Neural progenitor cell (in vitro differentiated cells): ENCODE results near the gene C12orf60. TPM values are rescaled to one million over a fixed set of nuclear protein-coding genes. Genes with fewer than 3 reads are reported as not detected.

Experiments used
- DNase-seq: peaks from one replicate; pipeline ENCODE4 v3.0.0-alpha.2; 2016; ENCODE audit warnings: low spot score
- H2AFZ ChIP-seq: fragments of 200-600 bp; sonication (generic); replicated peaks from 2 replicates; pipeline ENCODE4 v1.6.1; 2016; ENCODE audit warnings: antibody characterized with exemption
- H3F3A ChIP-seq: fragments of 200-600 bp; sonication (generic); 2 replicates; pipeline ENCODE4 v1.6.1; 2016; ENCODE audit warnings: antibody characterized with exemption, low read depth
- H3K27ac ChIP-seq: fragments of 200-600 bp; sonication (generic); 2 replicates; pipeline ENCODE4 v1.5.1; 2016; ENCODE audit warnings: mild to moderate bottlenecking
- H3K27me3 ChIP-seq: fragments of 200-600 bp; sonication (generic); 2 replicates; pipeline ENCODE4 v1.6.1; 2016; ENCODE audit warnings: mild to moderate bottlenecking, moderate library complexity
- H3K36me3 ChIP-seq: fragments of 200-600 bp; sonication (generic); 2 replicates; pipeline ENCODE4 v1.5.1; 2016
- H3K4me1 ChIP-seq: fragments of 200-600 bp; sonication (generic); 2 replicates; pipeline ENCODE4 v1.6.1; 2016; ENCODE audit warnings: mixed run types
- H3K4me2 ChIP-seq: fragments of 200-600 bp; sonication (generic); 2 replicates; pipeline ENCODE4 v1.6.1; 2016
- H3K4me3 ChIP-seq: fragments of 200-600 bp; sonication (generic); 2 replicates; pipeline ENCODE4 v1.5.1; 2016
- H3K79me2 ChIP-seq: fragments of 200-600 bp; sonication (generic); 2 replicates; pipeline ENCODE4 v1.6.1; 2016; ENCODE audit warnings: low read depth
- H3K9ac ChIP-seq: fragments of 200-600 bp; sonication (generic); 2 replicates; pipeline ENCODE4 v1.6.1; 2016
- H3K9me3 ChIP-seq: fragments of 200-600 bp; sonication (generic); 2 replicates; pipeline ENCODE4 v1.5.1; 2016; ENCODE audit warnings: low read depth
- H4K20me1 ChIP-seq: fragments of 200-600 bp; sonication (generic); 2 replicates; pipeline ENCODE4 v1.6.1; 2016; ENCODE audit warnings: low read depth
- H3K27ac Mint-ChIP-seq: 3 replicates; pipeline ENCODE4 v1.8.0; 2021; ENCODE audit warnings: mixed read lengths
- H3K27me3 Mint-ChIP-seq: 2 replicates; pipeline ENCODE4 v1.8.0; 2022; ENCODE audit warnings: low read depth, mild to moderate bottlenecking, inconsistent platforms, moderate library complexity, mixed read lengths; ENCODE audit not compliant: insufficient read depth
- H3K36me3 Mint-ChIP-seq: 3 replicates; pipeline ENCODE4 v1.8.0; 2021; ENCODE audit warnings: mixed read lengths
- H3K4me1 Mint-ChIP-seq: 3 replicates; pipeline ENCODE4 v1.8.0; 2021; ENCODE audit warnings: mixed read lengths
- H3K4me3 Mint-ChIP-seq: 3 replicates; pipeline ENCODE4 v1.8.0; 2021; ENCODE audit warnings: mild to moderate bottlenecking, moderate library complexity, mixed read lengths
- H3K9me3 Mint-ChIP-seq: 3 replicates; pipeline ENCODE4 v1.8.0; 2020; ENCODE audit warnings: mixed read lengths
- CTCF ChIP-seq: fragments of 200-600 bp; sonication (generic); IDR thresholded peaks from 2 replicates; pipeline ENCODE4 v1.5.1; 2017; ENCODE audit warnings: antibody characterized with exemption, mild to moderate bottlenecking
- EZH2 ChIP-seq: fragments of 200-600 bp; sonication (generic); IDR thresholded peaks from 2 replicates; pipeline ENCODE4 v1.6.1; 2017; ENCODE audit warnings: antibody characterized with exemption, mild to moderate bottlenecking, moderate library complexity
- EZH2phosphoT487 ChIP-seq: fragments of 200-600 bp; sonication (generic); IDR thresholded peaks from 2 replicates; pipeline ENCODE4 v1.6.1; 2017; ENCODE audit warnings: antibody characterized with exemption
- total RNA-seq: library from RNA; depleted of rRNA; stranded (reverse); fragments of >200 nt; gene quantifications from 2 replicates; pipeline ENCODE4 v1.2.3, GENCODE V29; 2015; ENCODE audit warnings: low replicate concordance

C12orf60 gene
- total RNA-seq, 1 donor from 2014 or later = 5.4 TPM

- Histone ChIP-seq H3K9me3 (no peaks in the 10 kb centered on the region), H3K9ac (no peak within 1 kb of the TSS), H3K36me3 (no peaks in the 10 kb centered on the region), H2AFZ (no peak within 1 kb of the TSS), H3K4me3 (no peak within 1 kb of the TSS), H3K4me1 (no peaks in the 10 kb centered on the region), H3K27ac (no peak within 1 kb of the TSS), H3K27me3 (no peaks in the 10 kb centered on the region), H3F3A (no peaks in the 10 kb centered on the region), H4K20me1 (no peaks in the 10 kb centered on the region), H3K4me2 (no peak within 1 kb of the TSS), H3K79me2 (no peaks in the 10 kb centered on the region)
- H3K27ac Mint-ChIP-seq = no peak within 1 kb of the TSS
- H3K9me3 Mint-ChIP-seq = no peaks in the 10 kb centered on the region
- H3K4me1 Mint-ChIP-seq = no peaks in the 10 kb centered on the region
- H3K36me3 Mint-ChIP-seq = no peaks in the 10 kb centered on the region
- H3K4me3 Mint-ChIP-seq = no peak within 1 kb of the TSS
- TF ChIP-seq CTCF = no peak
- TF ChIP-seq EZH2phosphoT487 = no peak
- no peak for TF ChIP-seq EZH2
- H3K27me3 Mint-ChIP-seq = no peaks in the 10 kb centered on the region
- no peak for DNase-seq
These were observed 10.5 kb downstream of the C12orf60 start, which contains the start of gene SMCO3 for GRCh38 chr12:14814014-14814413. SMCO3 (minus strand) TSS chr12:14814182; CDS start chr12:14806680, 7,502 bp downstream.

GRCh38 chr12:14824012-14824634 is 20.7 kb downstream of the C12orf60 start:
- H2AFZ ChIP-seq = no peak overlapping the region
- no peak overlapping the region for H3K9ac ChIP-seq
- no peak overlapping the region for H3K4me3 ChIP-seq
- H3F3A ChIP-seq = no peaks in the 10 kb centered on the region
- no peaks in the 10 kb centered on the region for H3K9me3 Mint-ChIP-seq
- no peaks in the 10 kb centered on the region for H3K27me3 Mint-ChIP-seq
- H3K4me1 Mint-ChIP-seq = no peaks in the 10 kb centered on the region
- no peak overlapping the region for H3K4me3 Mint-ChIP-seq
- no peaks in the 10 kb centered on the region for H3K9me3 ChIP-seq
- no peaks in the 10 kb centered on the region for H3K27me3 ChIP-seq
- DNase-seq = no peak
- TF ChIP-seq EZH2 (no peak), CTCF (no peak), EZH2phosphoT487 (no peak)
- no peaks in the 10 kb centered on the region for H3K79me2 ChIP-seq
- no peaks in the 10 kb centered on the region for H4K20me1 ChIP-seq
- no peak overlapping the region for H3K27ac Mint-ChIP-seq
- no peak overlapping the region for H3K4me2 ChIP-seq
- no peak overlapping the region for H3K27ac ChIP-seq
- no peaks in the 10 kb centered on the region for H3K4me1 ChIP-seq
- H3K36me3 Mint-ChIP-seq = no peaks in the 10 kb centered on the region
- no peaks in the 10 kb centered on the region for H3K36me3 ChIP-seq

- H3K27ac ChIP-seq = no peak overlapping the region
- no peaks in the 10 kb centered on the region for H3F3A ChIP-seq
- H3K9ac ChIP-seq = no peak overlapping the region
- no peaks in the 10 kb centered on the region for H3K4me1 Mint-ChIP-seq
- no peak for DNase-seq
- TF ChIP-seq CTCF = no peak
- no peak for TF ChIP-seq EZH2phosphoT487
- TF ChIP-seq EZH2 = no peak
- no peak overlapping the region for H3K4me3 ChIP-seq
- no peak overlapping the region for H2AFZ ChIP-seq
- no peak overlapping the region for H3K27ac Mint-ChIP-seq
- H3K36me3 ChIP-seq = no peaks in the 10 kb centered on the region
- H3K79me2 ChIP-seq = no peaks in the 10 kb centered on the region
- no peaks in the 10 kb centered on the region for H4K20me1 ChIP-seq
- H3K9me3 Mint-ChIP-seq = no peaks in the 10 kb centered on the region
- no peak overlapping the region for H3K4me2 ChIP-seq
- H3K4me1 ChIP-seq = no peaks in the 10 kb centered on the region
- H3K4me3 Mint-ChIP-seq = no peak overlapping the region
- no peaks in the 10 kb centered on the region for H3K9me3 ChIP-seq
- H3K27me3 ChIP-seq = no peaks in the 10 kb centered on the region
- no peaks in the 10 kb centered on the region for H3K36me3 Mint-ChIP-seq
- H3K27me3 Mint-ChIP-seq = no peaks in the 10 kb centered on the region
These were observed 21.8 kb downstream of the C12orf60 start for GRCh38 chr12:14825256-14825655.
